DOHH2 (cell line): Measurements from ENCODE around the gene SPATA17.

ENCODE experiments used
- H3F3A ChIP-seq: fragments of 200-600 bp; sonication (generic), shearing (Covaris generic); 2 replicates; pipeline ENCODE4 v1.6.0; 2016; ENCODE audit warnings: antibody characterized with exemption, mild to moderate bottlenecking; ENCODE audit not compliant: control insufficient read depth, insufficient read depth
- H3K27ac ChIP-seq: fragments of 200-600 bp; sonication (generic); 2 replicates; pipeline ENCODE4 v1.5.1; 2014; ENCODE audit warnings: low read depth, mild to moderate bottlenecking, low read length, moderate library complexity
- H3K27me3 ChIP-seq: fragments of 200-600 bp; sonication (generic); 2 replicates; pipeline ENCODE4 v1.6.1; 2014; ENCODE audit warnings: mild to moderate bottlenecking, low read length, mixed read lengths; ENCODE audit not compliant: control insufficient read depth
- H3K36me3 ChIP-seq: fragments of 200-600 bp; sonication (generic); 2 replicates; pipeline ENCODE4 v1.6.1; 2014; ENCODE audit warnings: mild to moderate bottlenecking, low read length, moderate library complexity, mixed read lengths; ENCODE audit not compliant: control insufficient read depth
- H3K4me1 ChIP-seq: fragments of 200-600 bp; sonication (generic); 2 replicates; pipeline ENCODE4 v1.6.1; 2014; ENCODE audit warnings: mild to moderate bottlenecking, low read length, mixed read lengths; ENCODE audit not compliant: control insufficient read depth
- H3K4me2 ChIP-seq: fragments of 200-600 bp; sonication (generic); 2 replicates; pipeline ENCODE4 v1.6.0; 2014; ENCODE audit warnings: mild to moderate bottlenecking, low read length, moderate library complexity
- H3K4me3 ChIP-seq: fragments of 200-600 bp; sonication (generic); 2 replicates; pipeline ENCODE4 v1.5.1; 2014; ENCODE audit warnings: mild to moderate bottlenecking, low read length, mixed read lengths
- H3K79me2 ChIP-seq: fragments of 200-600 bp; sonication (generic); 2 replicates; pipeline ENCODE4 v1.6.1; 2014; ENCODE audit warnings: mild to moderate bottlenecking, low read length, mixed read lengths; ENCODE audit not compliant: control insufficient read depth
- H3K9me2 ChIP-seq: fragments of 200-600 bp; sonication (generic); replicated peaks from 2 replicates; pipeline ENCODE4 v1.6.1; 2014; ENCODE audit warnings: mild to moderate bottlenecking, low read length, mixed read lengths; ENCODE audit not compliant: control insufficient read depth
- H3K9me3 ChIP-seq: fragments of 200-600 bp; sonication (generic); 2 replicates; pipeline ENCODE4 v1.6.1; 2014; ENCODE audit warnings: antibody characterized with exemption, low read length, mixed read lengths; ENCODE audit not compliant: control insufficient read depth, insufficient read depth
- H4K20me1 ChIP-seq: fragments of 200-600 bp; sonication (generic); 2 replicates; pipeline ENCODE4 v1.6.0; 2014; ENCODE audit warnings: low read depth, mild to moderate bottlenecking, antibody characterized with exemption, low read length, moderate library complexity; ENCODE audit not compliant: control insufficient read depth, insufficient read depth
- EZH2phosphoT487 ChIP-seq: fragments of 200-600 bp; sonication (generic); IDR thresholded peaks from 2 replicates; pipeline ENCODE4 v1.6.1; 2017; ENCODE audit warnings: borderline replicate concordance, mild to moderate bottlenecking, antibody characterized with exemption, low read length, moderate library complexity, mixed read lengths
- TF ChIP-seq, protein P1 (sequence below): fragments of 200-600 bp; sonication (generic); IDR thresholded peaks from one replicate; pipeline ENCODE4 v1.5.1; 2014; ENCODE audit warnings: antibody characterized with exemption, mild to moderate bottlenecking, low read depth, low read length; ENCODE audit not compliant: poor library complexity, severe bottlenecking

SPATA17 gene

DNA sequence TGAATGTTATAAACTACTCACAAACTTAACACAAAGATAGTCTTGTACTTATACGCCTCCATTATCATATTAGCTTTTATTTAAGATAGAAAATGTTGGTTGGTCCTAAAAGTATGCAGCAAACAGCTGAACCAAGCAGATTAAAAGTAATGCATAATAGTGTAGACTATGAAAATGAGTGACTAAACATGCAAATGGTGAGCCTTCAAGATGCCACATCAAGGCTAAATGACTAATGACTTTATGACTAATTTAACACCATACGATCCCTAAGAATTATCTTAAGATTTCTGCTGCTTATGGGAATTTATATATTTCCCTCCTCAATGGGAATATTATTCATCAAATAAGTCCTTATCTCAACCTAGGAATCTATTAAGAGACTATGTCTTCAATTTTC is 4.8 kb upstream of the SPATA17 start:
- Histone ChIP-seq H3K4me3 (no peak overlapping the region), H3K4me2 (no peak overlapping the region), H3K79me2 (peaks cover 92% of the 10 kb centered on the region), H3K9me3 (no peaks in the 10 kb centered on the region), H3K27ac (no peak overlapping the region), H4K20me1 (no peaks in the 10 kb centered on the region), H3K4me1 (peaks cover 18% of the 10 kb centered on the region), H3K36me3 (no peaks in the 10 kb centered on the region; the same call in 1 of the 2 replicates), H3K27me3 (no peaks in the 10 kb centered on the region), H3K9me2 (no peaks in the 10 kb centered on the region), H3F3A (no peaks in the 10 kb centered on the region)
- TF ChIP-seq, protein P1, sequence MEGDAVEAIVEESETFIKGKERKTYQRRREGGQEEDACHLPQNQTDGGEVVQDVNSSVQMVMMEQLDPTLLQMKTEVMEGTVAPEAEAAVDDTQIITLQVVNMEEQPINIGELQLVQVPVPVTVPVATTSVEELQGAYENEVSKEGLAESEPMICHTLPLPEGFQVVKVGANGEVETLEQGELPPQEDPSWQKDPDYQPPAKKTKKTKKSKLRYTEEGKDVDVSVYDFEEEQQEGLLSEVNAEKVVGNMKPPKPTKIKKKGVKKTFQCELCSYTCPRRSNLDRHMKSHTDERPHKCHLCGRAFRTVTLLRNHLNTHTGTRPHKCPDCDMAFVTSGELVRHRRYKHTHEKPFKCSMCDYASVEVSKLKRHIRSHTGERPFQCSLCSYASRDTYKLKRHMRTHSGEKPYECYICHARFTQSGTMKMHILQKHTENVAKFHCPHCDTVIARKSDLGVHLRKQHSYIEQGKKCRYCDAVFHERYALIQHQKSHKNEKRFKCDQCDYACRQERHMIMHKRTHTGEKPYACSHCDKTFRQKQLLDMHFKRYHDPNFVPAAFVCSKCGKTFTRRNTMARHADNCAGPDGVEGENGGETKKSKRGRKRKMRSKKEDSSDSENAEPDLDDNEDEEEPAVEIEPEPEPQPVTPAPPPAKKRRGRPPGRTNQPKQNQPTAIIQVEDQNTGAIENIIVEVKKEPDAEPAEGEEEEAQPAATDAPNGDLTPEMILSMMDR = no peak
- no peak for TF ChIP-seq EZH2phosphoT487

DNA sequence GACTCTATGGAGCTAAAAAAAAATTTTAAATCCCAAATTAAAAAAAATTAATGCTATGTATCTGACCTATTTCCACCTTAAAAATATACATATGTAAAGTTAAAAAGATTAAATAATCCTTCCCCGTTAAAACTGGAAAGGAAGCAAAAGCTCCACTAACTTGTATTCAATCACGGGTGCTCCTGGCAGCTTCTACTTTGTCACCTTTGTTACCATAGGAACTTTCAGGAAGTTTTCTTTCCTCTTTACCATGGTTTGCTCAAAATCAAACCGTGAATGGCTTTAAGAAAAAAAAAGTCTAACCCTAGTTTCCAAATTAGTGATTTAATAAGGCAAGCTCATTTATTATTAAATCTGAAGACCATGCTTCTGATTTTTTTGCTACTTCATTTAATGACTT is 3.7 kb upstream of the SPATA17 start:
- Histone ChIP-seq H3K4me2 (no peak overlapping the region), H3K9me3 (no peaks in the 10 kb centered on the region), H3F3A (no peaks in the 10 kb centered on the region), H3K27ac (no peak overlapping the region), H4K20me1 (no peaks in the 10 kb centered on the region), H3K4me3 (no peak overlapping the region), H3K9me2 (no peaks in the 10 kb centered on the region), H3K27me3 (no peaks in the 10 kb centered on the region), H3K4me1 (peaks cover 23% of the 10 kb centered on the region), H3K36me3 (no peaks in the 10 kb centered on the region), H3K79me2 (peaks cover 81% of the 10 kb centered on the region)
- no peak for TF ChIP-seq EZH2phosphoT487
- TF ChIP-seq, protein P1 = no peak

DNA sequence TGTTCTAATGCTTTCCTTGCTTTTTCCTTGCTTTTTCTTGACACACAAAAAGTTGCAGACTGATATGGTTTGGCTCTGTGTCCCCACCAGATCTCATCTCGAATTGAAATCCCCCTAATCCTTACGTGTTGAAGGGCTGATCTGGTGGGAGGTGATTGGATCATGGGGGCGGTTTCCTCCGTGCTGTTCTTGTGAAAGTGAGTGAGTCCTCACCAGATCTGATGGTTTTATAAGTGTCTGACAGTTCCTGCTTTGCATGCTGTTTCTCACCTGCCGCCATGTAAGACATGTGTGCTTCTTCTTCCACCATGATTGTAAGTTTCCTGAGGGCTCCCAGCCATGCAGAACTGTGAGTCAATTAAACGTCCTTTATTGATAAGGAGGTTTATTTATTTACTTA is 11.3 kb downstream of the SPATA17 start:
- no peak for TF ChIP-seq EZH2phosphoT487
- TF ChIP-seq, protein P1 = no peak
- no peaks in the 10 kb centered on the region for H3K9me2 ChIP-seq
- H3K4me3 ChIP-seq = no peak overlapping the region
- no peak overlapping the region for H3K4me2 ChIP-seq
- H3F3A ChIP-seq = no peaks in the 10 kb centered on the region
- no peaks in the 10 kb centered on the region for H3K4me1 ChIP-seq
- H3K27me3 ChIP-seq = no peaks in the 10 kb centered on the region
- H3K27ac ChIP-seq = no peak overlapping the region
- H4K20me1 ChIP-seq = no peaks in the 10 kb centered on the region
- no peaks in the 10 kb centered on the region for H3K79me2 ChIP-seq
- H3K9me3 ChIP-seq = no peaks in the 10 kb centered on the region
- no peaks in the 10 kb centered on the region for H3K36me3 ChIP-seq

DNA sequence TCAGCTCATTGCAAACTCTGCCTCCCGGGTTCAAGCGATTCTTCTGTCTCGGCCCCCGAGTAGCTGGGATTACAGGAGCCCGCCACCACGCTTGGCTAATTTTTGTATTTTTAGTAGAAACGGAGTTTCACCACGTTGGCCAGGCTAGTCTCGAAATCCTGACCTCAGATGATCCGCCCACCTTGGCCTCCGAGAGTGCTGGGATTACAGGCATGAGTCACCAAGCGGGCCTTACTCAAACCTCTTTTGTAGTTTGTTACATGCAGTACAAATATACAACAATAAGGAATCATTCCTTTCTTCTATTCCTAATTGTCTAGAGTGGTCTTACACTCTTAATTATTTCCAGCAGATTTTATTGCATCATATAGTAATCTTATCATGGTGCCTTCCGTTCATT is 16.6 kb downstream of the SPATA17 start:
- no peaks in the 10 kb centered on the region for H3K9me2 ChIP-seq
- no peaks in the 10 kb centered on the region for H3K79me2 ChIP-seq
- TF ChIP-seq, protein P1 = no peak
- no peak for TF ChIP-seq EZH2phosphoT487
- no peak overlapping the region for H3K4me3 ChIP-seq
- no peaks in the 10 kb centered on the region for H3K4me1 ChIP-seq
- no peaks in the 10 kb centered on the region for H4K20me1 ChIP-seq
- H3K27me3 ChIP-seq = no peaks in the 10 kb centered on the region
- H3K27ac ChIP-seq = no peak overlapping the region
- no peaks in the 10 kb centered on the region for H3K9me3 ChIP-seq
- no peak overlapping the region for H3K4me2 ChIP-seq
- no peaks in the 10 kb centered on the region for H3K36me3 ChIP-seq
- no peaks in the 10 kb centered on the region for H3F3A ChIP-seq
